K562 (cell line): ENCODE results near the gene DCAF4. TPM values are rescaled to one million over a fixed set of nuclear protein-coding genes. Genes with fewer than 3 reads are reported as not detected.

ENCODE experiments used
- LCOR ChIP-seq: sonication (generic); formaldehyde crosslinking; IDR thresholded peaks from 2 replicates; pipeline ENCODE4 v1.8.0; 2022; ENCODE audit warnings: mild to moderate bottlenecking, missing genetic modification reagents
- MBD1 ChIP-seq: fragments of 250-450 bp; sonication (Bioruptor Pico); IDR thresholded peaks from 2 replicates; pipeline ENCODE4 v1.8.0; 2022; ENCODE audit warnings: inconsistent platforms
- NCOA4 ChIP-seq: fragments of 450-650 bp; IDR thresholded peaks from 2 replicates; pipeline ENCODE4 v1.6.1; 2018; ENCODE audit warnings: mild to moderate bottlenecking; ENCODE audit not compliant: partially characterized antibody
- RBM17 ChIP-seq: fragments of 200-400 bp; formaldehyde crosslinking; IDR thresholded peaks from 2 replicates; pipeline ENCODE4 v1.6.1; 2017; ENCODE audit warnings: low read depth, mild to moderate bottlenecking, low read length, borderline replicate concordance
- TEAD4 ChIP-seq, 2 experiments: sonication (generic) in 1 of 2; formaldehyde crosslinking in 1 of 2; IDR thresholded peaks; 2 replicates each; pipeline versions ENCODE4 v1.6.1 to v1.8.0; 2012 to 2022; ENCODE audit warnings: borderline replicate concordance in 1 of 2, inconsistent platforms in 1 of 2, low read length in 1 of 2, mild to moderate bottlenecking in 1 of 2, missing genetic modification reagents in 1 of 2
- polyA plus RNA-seq, 8 experiments: library from polyadenylated mRNA; depleted of rRNA in 4 of 8; stranded (reverse) in 5 of 8; unstranded in 3 of 8; fragments of >200 nt; fragmentation: Nextera tagmentation in 2 of 8; fragmentation: Illumina TruSeq in 1 of 8; extraction: Ambion mirVana in 2 of 8; extraction: Trizol in 1 of 8; gene quantifications; 2 replicates each; pipeline versions ENCODE4 v1.2.1 to v1.2.3, GENCODE V29; 2011 to 2014; ENCODE audit warnings: inconsistent platforms in 1 of 8, missing spikeins in 1 of 8
- total RNA-seq, 7 experiments: library from RNA; depleted of rRNA in 6 of 7; stranded (reverse); fragments of >200 nt in 6 of 7; fragmentation: Illumina TruSeq in 2 of 7; extraction: Trizol in 2 of 7; gene quantifications; 2 replicates each; pipeline versions ENCODE4 v1.2.1 to v1.2.3, GENCODE V29; 2011 to 2021; ENCODE audit warnings: low replicate concordance in 1 of 7
- TF ChIP-seq, protein P1 (sequence below), 2 experiments: fragments of 150-350 bp in 1 of 2; IDR thresholded peaks; 2 replicates each; pipeline ENCODE4 v1.6.1; 2012 to 2016; ENCODE audit warnings: low read depth in 2 of 2, low read length in 2 of 2, mild to moderate bottlenecking in 1 of 2, moderate library complexity in 1 of 2

The DCAF4 gene
- total and polyA plus RNA-seq, 9 of the 15 experiments (the other 6 are each of a cell fraction or from before 2014, with no cell fraction given): 2.7 to 49.2 (median 22.9) TPM

- no peak for TF ChIP-seq TEAD4 (IDR thresholded peaks at IDR 0.05; ENCODE audit: low read length)
- no peak for TF ChIP-seq TEAD4 (CRISPR knock-in tag; IDR thresholded peaks at IDR 0.05; ENCODE audit: borderline replicate concordance)
- TF ChIP-seq MBD1 (CRISPR knock-in tag): no peak
- TF ChIP-seq RBM17: no peak
- TF ChIP-seq NCOA4: no peak
- TF ChIP-seq, protein P1, sequence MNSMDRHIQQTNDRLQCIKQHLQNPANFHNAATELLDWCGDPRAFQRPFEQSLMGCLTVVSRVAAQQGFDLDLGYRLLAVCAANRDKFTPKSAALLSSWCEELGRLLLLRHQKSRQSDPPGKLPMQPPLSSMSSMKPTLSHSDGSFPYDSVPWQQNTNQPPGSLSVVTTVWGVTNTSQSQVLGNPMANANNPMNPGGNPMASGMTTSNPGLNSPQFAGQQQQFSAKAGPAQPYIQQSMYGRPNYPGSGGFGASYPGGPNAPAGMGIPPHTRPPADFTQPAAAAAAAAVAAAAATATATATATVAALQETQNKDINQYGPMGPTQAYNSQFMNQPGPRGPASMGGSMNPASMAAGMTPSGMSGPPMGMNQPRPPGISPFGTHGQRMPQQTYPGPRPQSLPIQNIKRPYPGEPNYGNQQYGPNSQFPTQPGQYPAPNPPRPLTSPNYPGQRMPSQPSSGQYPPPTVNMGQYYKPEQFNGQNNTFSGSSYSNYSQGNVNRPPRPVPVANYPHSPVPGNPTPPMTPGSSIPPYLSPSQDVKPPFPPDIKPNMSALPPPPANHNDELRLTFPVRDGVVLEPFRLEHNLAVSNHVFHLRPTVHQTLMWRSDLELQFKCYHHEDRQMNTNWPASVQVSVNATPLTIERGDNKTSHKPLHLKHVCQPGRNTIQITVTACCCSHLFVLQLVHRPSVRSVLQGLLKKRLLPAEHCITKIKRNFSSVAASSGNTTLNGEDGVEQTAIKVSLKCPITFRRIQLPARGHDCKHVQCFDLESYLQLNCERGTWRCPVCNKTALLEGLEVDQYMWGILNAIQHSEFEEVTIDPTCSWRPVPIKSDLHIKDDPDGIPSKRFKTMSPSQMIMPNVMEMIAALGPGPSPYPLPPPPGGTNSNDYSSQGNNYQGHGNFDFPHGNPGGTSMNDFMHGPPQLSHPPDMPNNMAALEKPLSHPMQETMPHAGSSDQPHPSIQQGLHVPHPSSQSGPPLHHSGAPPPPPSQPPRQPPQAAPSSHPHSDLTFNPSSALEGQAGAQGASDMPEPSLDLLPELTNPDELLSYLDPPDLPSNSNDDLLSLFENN (IDR thresholded peaks at IDR 0.05; ENCODE audit: low read depth in 2 of 2, low read length in 2 of 2): no peak
- no peak for TF ChIP-seq LCOR
These were observed 43.9 kb downstream of the DCAF4 start (continued) for GRCh38 chr14:72970058-72970630.
